NCI-H526 (cell line): ENCODE measurements around the gene NBPF19.
"Not testable (repeated sequence)": the region's sequence is repeated elsewhere in the genome, so short reads cannot be mapped to it uniquely, and the experiment has no call there.

Source experiments
- DNase-seq, 2 experiments: peaks; one replicate each; lab custom pipeline; 2025; lab: John Stamatoyannopoulos, UW

The NBPF19 gene

GRCh38 chr1:149474745-149475144, at the start of gene NBPF19:
TSS of gene NBPF19 (plus strand) at chr1:149475045. CDS start at chr1:149475933, 888 bp downstream.
- DNase-seq = not testable (repeated sequence)

GRCh38 chr1:149428317-149428716, 46.5 kb upstream of the NBPF19 start:
- DNase-seq = not testable (repeated sequence)

DNA sequence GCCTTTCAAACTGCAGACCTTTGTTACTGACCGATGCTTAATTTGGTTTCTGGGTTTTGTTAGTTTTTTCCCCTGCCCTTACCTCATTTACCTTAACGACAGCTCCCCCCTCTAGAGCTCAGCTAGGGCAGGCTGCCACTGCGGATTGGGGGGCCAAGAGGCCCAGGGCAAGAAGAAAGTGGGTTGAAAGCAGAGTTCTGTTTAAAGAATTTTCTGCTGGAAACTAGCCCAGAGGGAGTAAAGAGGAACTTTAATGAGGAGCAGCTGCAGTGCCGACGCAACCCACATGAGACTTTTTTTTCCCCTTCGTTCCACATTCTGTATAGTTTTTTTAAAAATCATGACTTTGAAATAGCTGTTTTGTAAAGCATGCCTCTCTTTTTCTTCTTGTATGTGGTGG, 29.4 kb upstream of the NBPF19 start:
- not testable (repeated sequence) for DNase-seq

DNA sequence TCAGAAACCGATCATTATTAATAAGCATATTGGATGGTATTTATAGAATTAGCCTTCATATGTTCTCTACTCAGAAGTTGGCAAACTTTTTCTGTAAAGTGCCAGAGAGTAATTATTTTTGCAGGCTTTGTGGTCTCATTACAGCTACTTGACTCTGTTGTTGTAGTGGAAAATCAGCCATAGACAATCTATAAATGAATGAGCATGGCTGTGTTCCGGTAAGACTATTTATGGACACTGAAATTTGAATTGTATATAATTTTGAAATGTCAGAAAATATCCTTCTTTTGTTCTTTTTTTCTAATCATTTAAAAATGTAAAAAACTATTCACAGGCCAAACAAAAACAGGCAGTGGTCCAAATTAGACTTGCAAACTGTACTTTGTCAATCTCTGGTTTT, 22.6 kb upstream of the NBPF19 start:
- DNase-seq = not testable (repeated sequence)

DNA sequence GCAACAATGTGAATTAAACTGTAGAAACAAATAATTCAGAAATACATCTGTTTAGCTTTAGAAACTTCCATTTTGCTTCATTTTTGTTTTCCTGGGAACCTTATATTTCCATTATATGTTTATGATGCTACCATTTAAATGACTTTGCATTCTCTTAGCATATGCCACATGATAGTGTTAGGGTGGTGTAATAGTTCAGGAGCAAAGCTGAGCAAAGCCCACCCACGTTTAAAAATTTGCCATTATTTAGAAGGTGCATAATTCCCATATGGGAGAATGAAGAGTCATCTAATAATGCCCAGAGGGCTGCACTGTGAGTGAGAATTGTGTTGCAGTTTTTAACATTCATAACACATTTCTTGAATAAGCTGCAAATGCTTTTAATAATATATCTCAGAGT, 22.2 kb upstream of the NBPF19 start:
- not testable (repeated sequence) for DNase-seq

- not testable (repeated sequence) for DNase-seq
These were observed 83.5 kb downstream of the NBPF19 start for GRCh38 chr1:149558350-149558825.

DNA sequence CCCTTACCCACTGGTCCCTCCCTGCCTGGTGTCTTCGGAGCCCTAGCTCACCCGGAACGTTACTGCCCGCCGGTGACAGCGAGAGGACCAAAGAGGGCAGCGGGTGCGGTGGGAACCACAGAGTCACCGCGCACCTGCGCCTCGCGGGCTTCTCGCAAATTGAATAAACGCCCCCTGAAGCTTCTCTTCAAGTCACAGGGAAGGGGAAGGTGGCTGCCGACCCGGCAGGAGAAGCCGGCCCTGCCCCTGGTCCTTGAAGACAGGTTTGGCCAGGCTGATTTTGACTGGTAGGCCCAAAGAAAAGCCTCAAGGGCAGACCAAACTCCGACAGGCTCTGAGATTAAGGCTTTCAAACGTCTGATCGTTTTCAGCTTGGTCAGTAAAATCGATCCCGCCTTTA, 87.0 kb downstream of the NBPF19 start:
- not testable (repeated sequence) for DNase-seq

DNA sequence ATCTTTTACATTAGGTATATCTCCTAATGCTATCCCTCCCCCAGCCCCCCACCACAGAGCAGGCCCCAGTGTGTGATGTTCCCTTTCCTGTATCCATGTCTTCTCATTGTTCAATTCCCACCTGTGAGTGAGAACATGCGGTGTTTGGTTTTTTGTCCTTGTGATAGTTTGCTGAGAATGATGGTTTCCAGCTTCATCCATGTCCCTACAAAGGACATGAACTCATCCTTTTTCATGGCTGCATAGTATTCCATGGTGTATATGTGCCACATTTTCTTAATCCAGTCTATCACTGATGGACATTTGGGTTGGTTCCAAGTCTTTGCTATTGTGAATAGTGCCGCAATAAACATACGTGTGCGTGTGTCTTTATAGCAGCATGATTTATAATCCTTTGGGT, 90.6 kb downstream of the NBPF19 start:
- DNase-seq = not testable (repeated sequence)

DNA sequence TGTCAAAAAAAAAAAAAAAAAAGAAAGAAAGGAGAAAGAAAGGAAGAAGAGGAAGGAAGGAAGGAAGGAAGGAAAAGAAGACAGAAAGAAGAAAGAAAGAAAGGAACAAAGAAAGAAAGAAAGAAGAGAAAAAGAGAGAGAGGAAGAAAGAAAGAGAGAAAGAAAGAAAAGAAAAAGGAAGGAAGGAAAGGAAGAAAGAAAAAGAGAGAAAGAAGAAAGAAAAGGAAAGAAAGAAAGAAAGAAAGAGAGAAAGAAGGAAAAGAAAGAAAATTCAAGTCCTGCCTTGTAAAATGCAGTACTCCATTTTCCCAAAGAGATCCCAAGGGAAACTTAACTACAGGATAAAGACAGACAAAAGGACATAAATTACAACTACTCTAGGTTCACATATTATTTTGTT, 97.9 kb downstream of the NBPF19 start:
- DNase-seq = not testable (repeated sequence)

- not testable (repeated sequence) for DNase-seq
These were observed 110.7 kb downstream of the NBPF19 start for GRCh38 chr1:149585592-149585991.
